Measurements from ENCODE around the gene CDC37. TPM values are rescaled to one million over a fixed set of nuclear protein-coding genes. Genes with fewer than 3 reads are reported as not detected.
"Not testable (repeated sequence)": the region's sequence is repeated elsewhere in the genome, so short reads cannot be mapped to it uniquely, and the experiment has no call there.

Gene CDC37
- total RNA-seq, 1 donor from 2014 or later, result 137 TPM

DNA sequence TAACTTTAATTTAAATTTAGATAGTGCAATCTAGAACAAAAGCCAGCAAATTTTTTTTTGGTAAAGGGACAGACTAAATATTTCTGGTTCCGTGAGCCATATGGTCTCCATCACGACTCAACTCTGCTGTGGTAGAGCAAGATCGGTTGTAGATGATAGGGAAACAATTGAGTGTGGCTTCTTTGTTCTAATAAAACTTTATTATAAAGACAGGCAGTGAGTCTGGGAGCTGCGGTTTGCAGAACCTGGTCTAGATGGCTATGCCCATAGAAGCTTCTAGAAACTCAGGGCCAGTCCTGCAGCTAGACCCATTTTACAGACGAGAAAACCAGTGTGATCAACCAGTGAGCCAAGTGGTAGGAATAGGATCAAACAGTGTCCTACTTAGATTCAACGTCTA lies 11.2 kb downstream of the CDC37 start:
- H3K27me3 Mint-ChIP-seq (ENCODE audit: low read depth), result no peaks in the 10 kb centered on the region
- no peak overlapping the region for H3K27ac Mint-ChIP-seq (ENCODE audit: unreplicated experiment)
- peaks cover 13% of the 10 kb centered on the region for H3K36me3 Mint-ChIP-seq (ENCODE audit: low read depth)
- no peaks in the 10 kb centered on the region for H3K4me1 Mint-ChIP-seq (ENCODE audit: low read depth)
- no peak overlapping the region for H3K4me3 Mint-ChIP-seq (ENCODE audit: unreplicated experiment)
- H3K9me3 Mint-ChIP-seq (ENCODE audit: low read depth), result no peaks in the 10 kb centered on the region
- no peak for DNase-seq (ENCODE audit: low spot score)
- TF ChIP-seq, protein P1, sequence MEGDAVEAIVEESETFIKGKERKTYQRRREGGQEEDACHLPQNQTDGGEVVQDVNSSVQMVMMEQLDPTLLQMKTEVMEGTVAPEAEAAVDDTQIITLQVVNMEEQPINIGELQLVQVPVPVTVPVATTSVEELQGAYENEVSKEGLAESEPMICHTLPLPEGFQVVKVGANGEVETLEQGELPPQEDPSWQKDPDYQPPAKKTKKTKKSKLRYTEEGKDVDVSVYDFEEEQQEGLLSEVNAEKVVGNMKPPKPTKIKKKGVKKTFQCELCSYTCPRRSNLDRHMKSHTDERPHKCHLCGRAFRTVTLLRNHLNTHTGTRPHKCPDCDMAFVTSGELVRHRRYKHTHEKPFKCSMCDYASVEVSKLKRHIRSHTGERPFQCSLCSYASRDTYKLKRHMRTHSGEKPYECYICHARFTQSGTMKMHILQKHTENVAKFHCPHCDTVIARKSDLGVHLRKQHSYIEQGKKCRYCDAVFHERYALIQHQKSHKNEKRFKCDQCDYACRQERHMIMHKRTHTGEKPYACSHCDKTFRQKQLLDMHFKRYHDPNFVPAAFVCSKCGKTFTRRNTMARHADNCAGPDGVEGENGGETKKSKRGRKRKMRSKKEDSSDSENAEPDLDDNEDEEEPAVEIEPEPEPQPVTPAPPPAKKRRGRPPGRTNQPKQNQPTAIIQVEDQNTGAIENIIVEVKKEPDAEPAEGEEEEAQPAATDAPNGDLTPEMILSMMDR (IDR thresholded peaks at IDR 0.05), result no peak

DNA sequence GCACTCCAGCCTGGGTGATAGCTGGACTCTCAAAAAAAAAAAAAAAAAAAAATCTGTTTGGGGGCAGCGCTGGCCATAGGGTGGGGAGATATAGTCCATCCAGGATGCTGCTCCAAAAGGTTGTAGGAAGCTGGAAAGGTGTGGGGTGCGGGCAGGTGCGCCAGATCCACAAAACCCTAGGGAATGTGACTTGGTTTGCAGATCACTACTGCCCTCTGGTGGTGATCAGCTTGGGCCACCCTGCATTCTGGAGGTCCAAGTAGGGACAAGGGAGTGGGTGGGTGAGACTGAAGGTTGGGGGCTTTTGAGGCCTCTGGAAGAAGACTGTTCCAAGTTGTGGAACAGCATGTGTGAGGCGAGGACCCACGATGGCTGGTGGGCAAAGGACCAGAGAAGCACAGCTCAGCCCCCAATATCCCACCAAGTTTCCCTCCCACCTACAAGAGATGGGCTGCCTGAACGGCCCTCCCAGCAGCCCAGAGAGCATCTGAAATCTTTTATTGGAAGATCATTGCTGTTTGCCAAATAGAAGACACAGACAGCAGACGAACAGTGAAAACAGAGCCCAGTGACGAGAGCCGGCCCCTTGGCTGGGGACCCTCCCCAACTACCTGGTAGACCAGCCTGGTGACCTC lies 12.6 kb downstream of the CDC37 start:
- DNase-seq (ENCODE audit: low spot score), result no peak
- peak overlapping the region; percentile 80 for H3K27ac Mint-ChIP-seq (ENCODE audit: unreplicated experiment)
- H3K36me3 Mint-ChIP-seq (ENCODE audit: low read depth), result peaks cover 10% of the 10 kb centered on the region
- TF ChIP-seq, protein P1 (IDR thresholded peaks at IDR 0.05), result peak; percentile 83
- no peak overlapping the region for H3K4me3 Mint-ChIP-seq (ENCODE audit: unreplicated experiment)
- H3K27me3 Mint-ChIP-seq (ENCODE audit: low read depth), result no peaks in the 10 kb centered on the region
- H3K4me1 Mint-ChIP-seq (ENCODE audit: low read depth), result no peaks in the 10 kb centered on the region
- H3K9me3 Mint-ChIP-seq (ENCODE audit: low read depth), result no peaks in the 10 kb centered on the region

GRCh38 chr19:10389863-10390262 lies 13.5 kb downstream of the CDC37 start:
- Mint-ChIP-seq H3K4me1 (ENCODE audit: low read depth) (no peaks in the 10 kb centered on the region), H3K4me3 (ENCODE audit: unreplicated experiment) (no peak overlapping the region), H3K27ac (ENCODE audit: unreplicated experiment) (no peak overlapping the region)

GRCh38 chr19:10388957-10389356 lies 14.4 kb downstream of the CDC37 start:
- TF ChIP-seq, protein P1 (IDR thresholded peaks at IDR 0.05), result peak; percentile 95
- Mint-ChIP-seq H3K36me3 (ENCODE audit: low read depth) (peaks cover 6% of the 10 kb centered on the region), H3K9me3 (ENCODE audit: low read depth) (no peaks in the 10 kb centered on the region), H3K4me3 (ENCODE audit: unreplicated experiment) (no peak overlapping the region), H3K27me3 (ENCODE audit: low read depth) (no peaks in the 10 kb centered on the region), H3K27ac (ENCODE audit: unreplicated experiment) (no peak overlapping the region), H3K4me1 (ENCODE audit: low read depth) (no peaks in the 10 kb centered on the region)
- no peak for DNase-seq (ENCODE audit: low spot score)

More at GRCh38 chr19:10389863-10390262, 13.5 kb downstream of the CDC37 start:
- DNase-seq (ENCODE audit: low spot score), result no peak
- Mint-ChIP-seq H3K27me3 (ENCODE audit: low read depth) (no peaks in the 10 kb centered on the region), H3K9me3 (ENCODE audit: low read depth) (no peaks in the 10 kb centered on the region), H3K36me3 (ENCODE audit: low read depth) (peaks cover 6% of the 10 kb centered on the region)
- TF ChIP-seq, protein P1 (IDR thresholded peaks at IDR 0.05), result no peak

DNA sequence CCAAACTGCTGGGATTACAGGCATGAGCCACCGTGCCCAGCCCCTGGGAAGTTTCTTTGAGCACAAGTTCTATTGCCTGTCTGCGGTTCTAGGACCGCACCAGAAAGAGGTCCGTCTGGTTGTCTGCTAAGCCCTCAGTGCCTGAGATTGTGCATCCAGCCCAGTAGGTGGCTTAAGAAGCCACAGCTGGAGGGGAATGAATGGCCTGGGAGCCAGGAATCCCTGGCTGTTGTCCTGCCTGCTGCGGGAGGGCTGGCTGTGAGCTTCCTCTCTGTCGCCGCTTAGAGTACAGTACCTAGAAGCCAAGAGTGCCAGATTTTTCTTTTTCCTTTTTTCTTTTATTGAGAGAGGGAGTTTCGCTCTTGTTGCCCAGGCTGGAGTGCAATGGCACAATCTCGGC lies 18.8 kb downstream of the CDC37 start:
- no peaks in the 10 kb centered on the region for H3K36me3 Mint-ChIP-seq (ENCODE audit: low read depth)
- TF ChIP-seq, protein P1 (IDR thresholded peaks at IDR 0.05), result no peak
- H3K27ac Mint-ChIP-seq (ENCODE audit: unreplicated experiment), result no peak overlapping the region
- no peak overlapping the region for H3K4me3 Mint-ChIP-seq (ENCODE audit: unreplicated experiment)
- DNase-seq (ENCODE audit: low spot score), result no peak
- H3K27me3 Mint-ChIP-seq (ENCODE audit: low read depth), result no peaks in the 10 kb centered on the region
- no peaks in the 10 kb centered on the region for H3K9me3 Mint-ChIP-seq (ENCODE audit: low read depth)
- H3K4me1 Mint-ChIP-seq (ENCODE audit: low read depth), result peaks cover 15% of the 10 kb centered on the region

DNA sequence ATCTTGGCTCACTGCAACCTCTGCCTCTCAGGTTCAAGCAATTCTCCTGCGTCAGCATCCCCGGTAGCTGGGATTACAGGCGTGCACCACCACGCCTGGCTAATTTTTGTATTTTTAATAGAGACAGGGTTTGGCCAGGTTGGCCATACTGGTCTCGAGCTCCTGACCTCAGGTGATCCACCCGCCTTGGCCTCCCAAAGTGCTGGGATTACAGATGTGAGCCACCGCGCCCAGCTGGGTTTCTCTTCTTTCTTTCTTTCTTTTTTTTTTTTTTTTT lies 20.2 kb downstream of the CDC37 start:
- not testable (repeated sequence) for H3K27ac Mint-ChIP-seq (ENCODE audit: unreplicated experiment); H3K27me3 Mint-ChIP-seq (ENCODE audit: low read depth); H3K4me3 Mint-ChIP-seq (ENCODE audit: unreplicated experiment)

More for the DNA sequence above, 20.2 kb downstream of the CDC37 start:
- not testable (repeated sequence) for DNase-seq (ENCODE audit: low spot score); H3K9me3 Mint-ChIP-seq (ENCODE audit: low read depth); H3K36me3 Mint-ChIP-seq (ENCODE audit: low read depth)
- peaks cover 17% of the 10 kb centered on the region for H3K4me1 Mint-ChIP-seq (ENCODE audit: low read depth)

Measured in chondrocyte (in vitro differentiated cells).